ENCODE measurements around the gene VPS36. TPM values are rescaled to one million over a fixed set of nuclear protein-coding genes. Genes with fewer than 3 reads are reported as not detected.

VPS36 gene
- total RNA-seq, 2 donors from 2014 or later: 35.3 to 44.6 TPM

DNA sequence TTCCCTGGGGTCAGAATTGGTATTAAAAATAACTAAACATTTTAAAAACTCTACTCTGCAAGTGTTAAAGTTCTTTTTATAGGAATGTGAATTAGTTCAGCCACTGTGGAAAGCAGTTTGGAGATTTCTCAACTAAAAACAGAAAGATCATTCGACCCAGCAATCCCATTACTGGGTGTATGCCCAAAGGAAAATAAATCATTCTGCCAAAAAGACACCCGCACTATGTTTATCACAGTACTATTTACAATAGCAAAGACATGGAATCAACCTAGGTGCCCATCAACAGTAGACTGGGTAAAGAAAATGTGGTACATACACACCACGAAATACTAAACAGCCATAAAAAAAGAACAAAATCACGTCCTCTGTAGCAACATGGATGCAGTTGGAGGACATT lies 43.8 kb downstream of the VPS36 start:
- Histone ChIP-seq H3K36me3 (replicated peaks in 1 of 2; ENCODE audit: insufficient read depth in 1 of 2, low read depth in 2 of 2) (no peaks in the 10 kb centered on the region), H3K9me3 (no peaks in the 10 kb centered on the region), H3K4me3 (no peak overlapping the region), H3K4me1 (peaks cover 13% of the 10 kb centered on the region), H3K27me3 (peaks cover 0 to 12% of the 10 kb centered on the region in 2 donors), H3K27ac (no peak overlapping the region)
- DNase-seq: no peak
- intact Hi-C loops (cut with DNase I): no loop called here
- WGBS, 2 donors: 31 to 44% methylated on average over 4 of the region's 4 CpGs
- no peak for TF ChIP-seq CTCF (IDR thresholded peaks at IDR 0.05)
- TF ChIP-seq POLR2A (IDR thresholded peaks at IDR 0.05): no peak
- no peak for ATAC-seq

GRCh38 chr13:52405767-52406494 lies 44.5 kb downstream of the VPS36 start, which contains the start of gene THSD1:
Gene THSD1, minus strand, starts transcription at chr13:52406172. Its CDS starts 3,572 bp downstream, at chr13:52402600.
- TF ChIP-seq CTCF (IDR thresholded peaks at IDR 0.05) (no peak), POLR2A (IDR thresholded peaks at IDR 0.05) (no peak)
- Histone ChIP-seq H3K27ac (no peak within 1 kb of the TSS), H3K27me3 (peaks cover 0 to 12% of the 10 kb centered on the region in 2 donors), H3K4me1 (peaks cover 13% of the 10 kb centered on the region), H3K9me3 (no peaks in the 10 kb centered on the region), H3K36me3 (replicated peaks in 1 of 2; ENCODE audit: insufficient read depth in 1 of 2, low read depth in 2 of 2) (no peaks in the 10 kb centered on the region), H3K4me3 (no peak within 1 kb of the TSS)
- ATAC-seq: peak; percentile 70
- DNase-seq: peak; percentile 13 to 37 (median 28)
- 0 to 1% methylated on average over 13 to 43 of the region's 68 CpGs for WGBS, 2 donors
- intact Hi-C loops (cut with DNase I): no loop called here

- intact Hi-C loops (cut with DNase I): no loop called here
- H3K4me3 ChIP-seq: no peak overlapping the region
- DNase-seq (no peak), ATAC-seq (no peak)
- H3K36me3 ChIP-seq (replicated peaks in 1 of 2; ENCODE audit: insufficient read depth in 1 of 2, low read depth in 2 of 2): no peaks in the 10 kb centered on the region
- peaks cover 0 to 12% of the 10 kb centered on the region in 2 donors for H3K27me3 ChIP-seq
- TF ChIP-seq CTCF (IDR thresholded peaks at IDR 0.05): no peak
- no peak for TF ChIP-seq POLR2A (IDR thresholded peaks at IDR 0.05)
- H3K4me1 ChIP-seq: peaks cover 13% of the 10 kb centered on the region
- WGBS, 2 donors: 7 to 10% methylated on average over 14 of the region's 14 CpGs
- no peak overlapping the region for H3K27ac ChIP-seq
- no peaks in the 10 kb centered on the region for H3K9me3 ChIP-seq
Observed at GRCh38 chr13:52405369-52405766, 45.1 kb downstream of the VPS36 start.

DNA sequence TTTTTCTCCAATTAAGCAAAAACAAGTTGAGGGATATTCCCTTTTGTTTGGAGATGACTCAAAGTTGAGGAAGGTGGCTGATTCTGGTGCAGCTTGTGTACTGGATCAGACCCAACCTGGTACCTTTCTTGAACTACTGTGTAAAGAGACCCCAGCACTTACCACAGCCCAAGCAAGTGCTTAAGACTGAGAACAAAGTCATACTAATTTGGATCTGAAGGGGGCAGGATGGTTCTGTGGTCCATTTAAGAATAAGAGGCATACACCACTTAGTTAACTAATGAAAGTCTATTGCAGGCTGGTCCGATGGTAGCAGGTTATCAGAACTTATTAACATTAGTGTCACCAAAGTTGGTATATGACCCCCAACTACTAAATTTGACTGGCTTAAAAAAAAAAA lies 50.7 kb downstream of the VPS36 start:
- WGBS, 2 donors: 61 to 75% methylated on average over 1 of the region's 1 CpG
- intact Hi-C loops (cut with DNase I): no loop called here
- Histone ChIP-seq H3K27me3 (no peaks in the 10 kb centered on the region), H3K27ac (no peak overlapping the region), H3K36me3 (replicated peaks in 1 of 2; ENCODE audit: insufficient read depth in 1 of 2, low read depth in 2 of 2) (no peaks in the 10 kb centered on the region), H3K4me1 (no peaks in the 10 kb centered on the region), H3K4me3 (no peak overlapping the region), H3K9me3 (no peaks in the 10 kb centered on the region)
- TF ChIP-seq CTCF (IDR thresholded peaks at IDR 0.05) (no peak), POLR2A (IDR thresholded peaks at IDR 0.05) (no peak)
- no peak for ATAC-seq
- DNase-seq: no peak

- H3K27me3 ChIP-seq: no peaks in the 10 kb centered on the region
- intact Hi-C loops (cut with DNase I): no loop called here
- WGBS, 2 donors: 28 to 31% methylated on average over 2 of the region's 2 CpGs
- TF ChIP-seq POLR2A (IDR thresholded peaks at IDR 0.05) (no peak), CTCF (IDR thresholded peaks at IDR 0.05) (no peak)
- H3K9me3 ChIP-seq: no peaks in the 10 kb centered on the region
- no peaks in the 10 kb centered on the region for H3K4me1 ChIP-seq
- H3K27ac ChIP-seq: no peak overlapping the region
- DNase-seq (no peak), ATAC-seq (no peak)
- no peak overlapping the region for H3K4me3 ChIP-seq
- H3K36me3 ChIP-seq (replicated peaks in 1 of 2; ENCODE audit: insufficient read depth in 1 of 2, low read depth in 2 of 2): no peaks in the 10 kb centered on the region
Observed at GRCh38 chr13:52399046-52399445, 51.4 kb downstream of the VPS36 start.
